Measurements from ENCODE around the gene CGRRF1.

CGRRF1 gene

DNA sequence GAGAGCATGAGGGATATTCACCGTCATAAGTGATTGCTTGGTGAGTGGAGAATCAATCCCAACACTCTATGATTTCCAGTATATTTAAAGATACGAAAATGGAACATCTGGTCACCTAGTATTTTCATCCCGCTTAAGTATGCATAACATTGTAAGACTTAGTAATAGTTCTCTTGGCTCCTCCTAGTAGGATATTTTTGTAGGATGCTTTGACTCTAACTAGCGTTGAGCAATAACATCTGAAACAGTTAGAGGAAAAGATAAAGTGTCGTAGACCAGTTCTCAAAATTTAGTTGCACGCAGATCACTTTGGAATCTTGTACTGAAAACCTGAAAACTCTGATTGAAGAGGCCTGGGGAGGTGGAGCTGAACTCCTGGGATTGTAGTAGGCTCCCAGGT is 64.8 kb downstream of the CGRRF1 start:
- TF ChIP-seq SIN3A (IDR thresholded peaks at IDR 0.05; ENCODE audit: borderline replicate concordance, insufficient read depth, low read length) (no peak), POLR2AphosphoS5 (IDR thresholded peaks at IDR 0.05; ENCODE audit: low read depth, low read length) (no peak), FOXP2 (optimal IDR thresholded peaks at IDR 0.05; ENCODE audit: borderline replicate concordance, extremely low read depth, extremely low read length, insufficient read depth) (no peak), REST (IDR thresholded peaks at IDR 0.05; ENCODE audit: insufficient read depth in 1 of 2, low read depth in 2 of 2, low read length in 2 of 2) (no peak), TAF1 (IDR thresholded peaks at IDR 0.05; ENCODE audit: borderline replicate concordance, insufficient read depth, low read length) (no peak)

DNA sequence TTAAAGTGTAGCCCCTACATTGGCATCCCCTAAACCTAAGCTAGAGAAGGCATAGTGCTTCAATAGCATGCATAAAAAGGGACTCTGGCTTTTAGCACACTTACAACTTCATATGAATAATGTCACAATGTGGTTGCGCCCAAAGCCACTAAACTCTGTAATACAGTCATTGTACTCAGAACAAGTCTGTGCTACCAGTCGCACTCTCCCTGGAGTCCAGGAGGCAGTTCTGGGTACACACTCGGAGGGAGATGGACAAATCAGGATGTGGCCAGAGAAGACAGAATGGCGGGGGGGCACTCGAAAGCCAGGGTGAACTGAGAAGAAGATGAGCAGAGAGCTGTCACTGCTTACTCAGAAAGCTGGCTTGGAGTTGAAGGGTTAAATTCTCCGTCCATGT is 67.8 kb downstream of the CGRRF1 start:
- no peak for TF ChIP-seq REST (IDR thresholded peaks at IDR 0.05; ENCODE audit: insufficient read depth in 1 of 2, low read depth in 2 of 2, low read length in 2 of 2)
- no peak for TF ChIP-seq SIN3A (IDR thresholded peaks at IDR 0.05; ENCODE audit: borderline replicate concordance, insufficient read depth, low read length)

DNA sequence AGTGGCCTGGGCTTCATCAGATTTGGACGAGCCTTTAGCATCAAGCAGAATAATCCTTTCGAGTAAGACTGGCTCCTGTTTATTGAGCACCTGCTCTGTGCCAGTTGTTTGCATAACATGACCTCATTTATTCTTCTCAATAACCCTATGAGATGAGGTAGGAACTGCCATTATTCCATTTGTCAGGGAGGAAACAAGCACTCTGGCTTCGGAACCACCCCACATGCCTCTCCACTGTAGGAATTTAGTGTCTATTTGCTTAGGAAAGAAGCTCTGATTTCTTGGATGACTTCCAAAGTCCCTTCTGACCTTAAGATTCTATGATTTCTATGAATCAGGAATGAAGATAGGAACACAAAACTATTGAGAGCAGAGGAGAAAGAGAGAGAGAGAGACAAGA is 68.3 kb downstream of the CGRRF1 start:
- TF ChIP-seq FOXP2 (optimal IDR thresholded peaks at IDR 0.05; ENCODE audit: borderline replicate concordance, extremely low read depth, extremely low read length, insufficient read depth), result no peak
- TF ChIP-seq TAF1 (IDR thresholded peaks at IDR 0.05; ENCODE audit: borderline replicate concordance, insufficient read depth, low read length), result no peak
- no peak for TF ChIP-seq SIN3A (IDR thresholded peaks at IDR 0.05; ENCODE audit: borderline replicate concordance, insufficient read depth, low read length)
- no peak for TF ChIP-seq REST (IDR thresholded peaks at IDR 0.05; ENCODE audit: insufficient read depth in 1 of 2, low read depth in 2 of 2, low read length in 2 of 2)
- no peak for TF ChIP-seq POLR2AphosphoS5 (IDR thresholded peaks at IDR 0.05; ENCODE audit: low read depth, low read length)

DNA sequence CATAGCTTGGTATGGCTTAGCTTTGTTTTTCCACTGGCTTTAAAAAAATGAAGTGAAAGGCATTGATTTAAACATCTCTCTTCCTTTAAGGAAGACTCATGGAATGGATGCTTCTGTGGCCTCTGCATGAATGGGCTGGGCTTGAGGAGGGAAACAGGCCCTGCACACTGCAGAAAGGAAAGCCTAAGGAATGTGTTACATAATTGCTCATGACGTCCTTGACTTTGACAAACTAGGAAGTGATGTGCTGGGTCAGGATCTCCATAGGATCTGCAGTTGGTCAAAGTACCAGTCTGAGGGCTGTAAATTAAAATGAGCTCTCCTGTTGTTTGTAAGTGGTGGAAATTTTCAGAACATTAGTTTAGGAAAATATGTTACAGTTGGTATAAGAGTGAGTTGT is 69.9 kb downstream of the CGRRF1 start:
- TF ChIP-seq REST (IDR thresholded peaks at IDR 0.05; ENCODE audit: insufficient read depth in 1 of 2, low read depth in 2 of 2, low read length in 2 of 2) (no peak), FOXP2 (optimal IDR thresholded peaks at IDR 0.05; ENCODE audit: borderline replicate concordance, extremely low read depth, extremely low read length, insufficient read depth) (no peak), TAF1 (IDR thresholded peaks at IDR 0.05; ENCODE audit: borderline replicate concordance, insufficient read depth, low read length) (no peak), POLR2AphosphoS5 (IDR thresholded peaks at IDR 0.05; ENCODE audit: low read depth, low read length) (no peak), SIN3A (IDR thresholded peaks at IDR 0.05; ENCODE audit: borderline replicate concordance, insufficient read depth, low read length) (no peak)

GRCh38 chr14:54580933-54581332 is 71.2 kb downstream of the CGRRF1 start:
- TF ChIP-seq TAF1 (IDR thresholded peaks at IDR 0.05; ENCODE audit: borderline replicate concordance, insufficient read depth, low read length) (no peak), SIN3A (IDR thresholded peaks at IDR 0.05; ENCODE audit: borderline replicate concordance, insufficient read depth, low read length) (no peak), POLR2AphosphoS5 (IDR thresholded peaks at IDR 0.05; ENCODE audit: low read depth, low read length) (no peak), FOXP2 (optimal IDR thresholded peaks at IDR 0.05; ENCODE audit: borderline replicate concordance, extremely low read depth, extremely low read length, insufficient read depth) (no peak), REST (IDR thresholded peaks at IDR 0.05; ENCODE audit: insufficient read depth in 1 of 2, low read depth in 2 of 2, low read length in 2 of 2) (no peak)

Data from PFSK-1 (cell line).